CD4-positive, alpha-beta T cell treated with Interleukin-10 for 1 hour (primary cell): ENCODE data around the gene PRM3.

Experiments used
- DNase-seq: peaks from one replicate; pipeline ENCODE4 v3.0.0-alpha.2; 2020

Gene PRM3

DNA sequence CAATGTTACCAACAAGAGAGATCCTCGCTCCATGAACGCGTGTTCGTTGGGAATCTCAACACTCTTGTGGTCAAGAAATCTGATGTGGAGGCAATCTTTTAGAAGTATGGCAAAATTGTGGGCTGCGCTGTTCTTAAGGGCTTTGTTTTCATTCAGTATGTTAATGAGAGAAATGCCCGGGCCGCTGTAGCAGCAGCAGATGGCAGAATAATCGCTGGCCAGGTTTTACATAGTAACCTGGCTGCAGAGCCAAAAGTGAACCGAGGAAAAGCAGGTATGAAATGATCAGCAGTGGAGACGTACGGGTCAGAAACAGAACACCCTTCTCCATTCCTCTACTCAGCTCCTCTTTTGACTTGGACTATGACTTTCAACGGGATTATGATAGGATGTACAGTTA lies 30.8 kb downstream of the PRM3 start:
- DNase-seq: no peak

GRCh38 chr16:11241480-11242204 lies 31.8 kb downstream of the PRM3 start:
- DNase-seq: no peak

DNA sequence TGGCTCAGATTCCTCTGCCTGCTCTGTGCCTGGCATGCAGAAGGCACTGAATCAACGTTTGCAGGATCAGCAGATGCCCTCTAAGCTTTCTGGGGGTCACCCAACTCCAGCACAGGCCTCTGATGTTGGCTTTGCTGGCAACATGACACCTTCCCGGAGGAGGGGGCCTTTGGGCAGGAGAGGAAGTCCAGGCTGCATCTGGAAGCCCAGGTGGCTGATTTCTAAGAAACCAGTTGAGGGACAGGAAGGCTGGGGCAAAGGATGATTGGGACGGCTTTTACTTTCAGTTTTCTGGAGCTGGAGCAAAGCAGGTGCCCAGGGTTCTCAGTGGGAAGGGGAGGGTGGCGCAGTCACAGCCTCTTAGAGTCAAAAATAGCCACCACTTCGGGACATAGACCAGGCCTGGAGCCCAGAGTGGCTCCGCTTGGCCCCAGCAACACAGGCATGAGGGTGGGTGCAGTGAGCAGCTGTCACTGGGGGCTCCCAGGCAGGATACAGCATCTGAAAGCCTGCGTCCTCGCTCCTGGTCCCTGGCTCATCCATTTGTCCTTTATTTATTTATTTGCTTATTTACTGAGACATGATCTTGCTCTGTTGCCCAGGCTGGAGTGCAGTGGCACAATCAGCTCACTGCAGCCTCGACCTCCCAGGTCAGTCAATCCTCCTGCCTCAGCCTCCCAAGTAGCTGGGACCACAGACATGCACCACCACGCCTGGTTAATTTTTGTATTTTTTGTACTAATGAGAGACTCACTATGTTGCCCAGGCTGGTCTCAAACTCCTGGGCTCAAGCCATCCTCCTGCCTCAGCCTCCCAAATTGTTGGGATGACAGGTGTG lies 32.6 kb downstream of the PRM3 start:
- peak; percentile 29 for DNase-seq

DNA sequence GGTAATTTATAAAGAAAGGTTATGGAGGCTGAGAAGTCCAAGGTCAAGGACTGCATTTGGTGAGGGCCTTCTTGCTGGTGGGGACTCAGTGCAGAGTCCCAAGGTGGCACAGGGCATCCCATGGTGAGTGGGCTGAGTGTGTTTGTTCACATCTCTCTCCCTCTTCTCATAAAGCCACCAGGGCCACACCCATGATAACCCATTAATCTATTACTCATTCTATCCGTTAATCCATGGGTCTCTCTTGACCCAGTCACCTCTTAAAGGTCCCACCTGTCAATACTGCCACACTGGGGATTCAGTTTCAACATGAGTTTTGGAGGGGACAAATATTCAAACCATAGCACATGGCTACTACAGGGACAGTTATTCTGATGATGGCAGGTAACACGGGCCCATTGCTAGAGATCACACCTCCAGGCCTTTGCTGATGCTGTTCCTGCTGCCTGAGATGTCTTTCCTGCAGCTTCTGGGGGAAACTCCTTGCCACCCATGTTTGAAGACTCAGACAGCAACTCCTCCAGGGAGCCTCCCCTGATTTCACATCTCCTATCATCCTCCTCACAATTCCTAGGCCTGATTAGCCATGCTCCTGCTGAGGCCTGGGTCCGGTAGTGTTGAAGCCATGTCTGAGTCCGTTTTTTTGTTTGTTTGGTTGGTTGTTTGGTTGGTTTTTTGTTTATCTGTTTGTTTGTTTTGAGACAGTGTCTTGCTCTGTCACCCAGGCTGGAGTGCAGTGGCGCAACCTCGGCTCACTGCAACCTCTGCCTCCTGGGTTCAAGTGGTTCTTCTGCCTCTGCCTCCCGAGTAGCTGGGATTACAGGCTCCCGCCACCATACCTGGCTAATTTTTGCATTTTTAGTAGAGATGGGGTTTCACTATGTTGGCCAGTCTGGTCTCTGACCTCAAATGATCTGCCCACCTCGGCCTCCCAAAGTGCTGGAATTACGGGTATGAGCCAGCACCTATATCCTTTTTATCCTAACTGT lies 33.5 kb downstream of the PRM3 start:
- no peak for DNase-seq

GRCh38 chr16:11238272-11239202 lies 34.9 kb downstream of the PRM3 start:
- DNase-seq: no peak

GRCh38 chr16:11236461-11237254 lies 36.8 kb downstream of the PRM3 start:
- no peak for DNase-seq

- DNase-seq: no peak
These were observed 37.8 kb downstream of the PRM3 start for GRCh38 chr16:11235703-11235991.

DNA sequence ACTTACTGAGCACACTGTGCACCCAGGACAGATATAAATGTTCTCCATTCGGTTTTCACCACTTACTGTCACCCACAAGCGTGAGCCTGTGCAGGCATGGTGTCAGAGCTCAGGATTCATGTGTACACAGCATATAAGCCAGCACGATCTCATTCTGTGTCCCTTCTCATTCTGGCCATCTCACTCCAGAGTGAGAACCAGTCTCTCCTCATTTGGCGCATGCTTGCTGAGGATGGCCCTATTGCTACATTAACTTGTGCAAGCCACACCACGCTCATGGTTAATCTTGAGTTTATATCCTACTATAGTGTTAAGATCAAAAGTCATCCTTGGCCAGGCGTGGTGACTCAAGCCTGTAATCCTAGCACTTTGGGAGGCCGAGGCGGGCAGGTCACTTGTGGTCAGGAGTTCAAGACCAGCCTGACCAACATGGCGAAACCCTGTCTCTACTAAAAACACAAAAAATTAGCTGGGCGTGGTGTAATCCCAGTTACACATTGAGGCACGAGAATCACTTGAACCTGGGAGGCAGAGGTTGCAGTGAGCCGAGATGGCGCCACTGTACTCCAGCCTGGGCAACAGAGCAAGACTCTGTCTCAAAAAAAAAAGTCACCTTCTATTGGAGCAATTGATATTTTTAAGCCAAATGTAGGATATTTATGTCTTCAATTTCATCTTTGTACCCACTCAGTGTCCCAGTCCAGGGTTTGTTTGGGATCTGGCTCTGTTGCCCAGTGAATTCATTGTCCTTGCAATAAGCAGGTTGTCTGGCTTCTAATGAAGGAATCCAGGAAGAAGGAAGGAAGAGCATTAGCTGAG lies 38.3 kb downstream of the PRM3 start:
- no peak for DNase-seq

DNA sequence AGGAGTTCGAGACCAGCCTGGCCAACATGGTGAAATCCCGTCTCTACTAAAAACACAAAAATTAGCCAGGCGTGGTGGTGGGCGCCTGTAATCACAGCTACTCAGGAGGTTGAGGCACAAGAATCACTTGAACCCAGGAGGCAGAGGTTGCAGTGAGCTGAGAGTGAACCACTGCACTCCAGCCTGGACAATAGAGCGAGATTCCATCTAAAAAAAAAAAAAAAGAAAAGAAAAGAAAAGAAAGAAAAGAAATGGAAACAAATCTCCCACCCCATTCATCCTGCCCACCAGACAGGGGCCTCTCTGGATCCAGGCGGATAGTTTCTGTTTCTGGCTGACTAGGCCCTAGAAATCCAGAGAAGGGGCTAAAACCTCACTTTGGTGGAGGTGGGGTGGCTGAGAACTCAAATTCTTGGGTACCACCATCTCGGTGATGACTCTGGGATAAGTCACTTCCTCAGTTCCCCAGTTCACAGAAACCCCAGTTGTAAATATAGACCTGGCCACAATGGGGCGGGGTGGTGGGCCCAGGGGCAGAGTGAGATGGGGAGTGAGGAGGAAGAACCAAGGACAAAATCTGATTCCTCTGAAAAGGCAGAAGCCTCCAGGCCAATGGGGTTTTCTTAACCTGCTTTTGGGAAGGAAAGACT lies 39.6 kb downstream of the PRM3 start:
- peak; percentile 67 for DNase-seq

- DNase-seq: peak; percentile 93
These were observed 40.3 kb downstream of the PRM3 start for GRCh38 chr16:11232852-11233726.

DNA sequence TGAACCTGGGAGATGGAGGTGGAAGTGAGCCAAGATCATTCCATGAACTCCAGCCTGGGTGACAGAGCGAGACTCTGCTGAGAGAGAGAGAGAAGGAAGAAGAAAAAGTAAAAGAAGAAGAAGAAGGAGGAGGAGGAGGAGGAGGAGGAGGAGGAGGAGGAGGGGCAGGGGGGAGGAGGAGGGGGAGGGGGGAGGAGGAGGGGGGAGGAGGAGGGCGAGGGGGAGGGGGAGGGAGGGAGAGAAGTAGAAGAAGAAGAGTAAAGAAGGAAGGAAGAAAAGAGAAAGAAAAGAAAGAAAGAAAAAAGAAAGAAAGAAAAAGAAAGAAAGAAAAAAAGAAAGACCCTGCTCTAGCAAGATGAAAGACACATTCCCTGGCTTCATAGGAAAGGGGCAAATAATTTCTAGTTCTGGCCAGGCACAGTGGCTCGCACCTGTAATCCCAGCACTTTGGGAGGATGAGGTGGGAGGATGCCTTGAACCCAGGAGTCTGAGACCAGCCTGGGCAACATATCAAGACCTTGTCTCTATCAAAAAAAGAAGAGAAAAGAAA lies 41.1 kb downstream of the PRM3 start:
- DNase-seq: no peak

GRCh38 chr16:11231367-11231970 lies 42.0 kb downstream of the PRM3 start:
- DNase-seq: no peak

DNA sequence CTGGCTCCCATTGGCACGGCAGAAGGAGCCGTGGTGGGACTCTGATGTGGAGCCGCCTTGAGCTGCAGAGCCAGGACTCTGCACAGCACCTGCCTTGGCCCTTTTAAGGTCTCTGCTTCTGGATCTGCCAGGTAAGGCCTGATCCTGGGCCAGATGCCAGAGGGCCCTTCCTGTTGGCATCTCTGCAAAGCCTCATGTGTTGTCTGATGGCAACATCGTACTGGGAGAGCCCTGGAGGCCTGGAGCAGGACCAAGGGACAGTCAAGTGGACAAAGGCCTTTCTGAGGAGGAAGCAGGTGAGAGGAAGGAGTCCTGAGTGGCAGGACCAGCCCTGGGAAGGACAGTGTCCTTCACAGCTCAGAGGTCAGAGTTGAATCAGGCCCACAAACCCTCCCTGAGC lies 43.5 kb downstream of the PRM3 start:
- DNase-seq: no peak

- DNase-seq: no peak
These were observed 44.0 kb downstream of the PRM3 start for GRCh38 chr16:11229432-11229831.

DNA sequence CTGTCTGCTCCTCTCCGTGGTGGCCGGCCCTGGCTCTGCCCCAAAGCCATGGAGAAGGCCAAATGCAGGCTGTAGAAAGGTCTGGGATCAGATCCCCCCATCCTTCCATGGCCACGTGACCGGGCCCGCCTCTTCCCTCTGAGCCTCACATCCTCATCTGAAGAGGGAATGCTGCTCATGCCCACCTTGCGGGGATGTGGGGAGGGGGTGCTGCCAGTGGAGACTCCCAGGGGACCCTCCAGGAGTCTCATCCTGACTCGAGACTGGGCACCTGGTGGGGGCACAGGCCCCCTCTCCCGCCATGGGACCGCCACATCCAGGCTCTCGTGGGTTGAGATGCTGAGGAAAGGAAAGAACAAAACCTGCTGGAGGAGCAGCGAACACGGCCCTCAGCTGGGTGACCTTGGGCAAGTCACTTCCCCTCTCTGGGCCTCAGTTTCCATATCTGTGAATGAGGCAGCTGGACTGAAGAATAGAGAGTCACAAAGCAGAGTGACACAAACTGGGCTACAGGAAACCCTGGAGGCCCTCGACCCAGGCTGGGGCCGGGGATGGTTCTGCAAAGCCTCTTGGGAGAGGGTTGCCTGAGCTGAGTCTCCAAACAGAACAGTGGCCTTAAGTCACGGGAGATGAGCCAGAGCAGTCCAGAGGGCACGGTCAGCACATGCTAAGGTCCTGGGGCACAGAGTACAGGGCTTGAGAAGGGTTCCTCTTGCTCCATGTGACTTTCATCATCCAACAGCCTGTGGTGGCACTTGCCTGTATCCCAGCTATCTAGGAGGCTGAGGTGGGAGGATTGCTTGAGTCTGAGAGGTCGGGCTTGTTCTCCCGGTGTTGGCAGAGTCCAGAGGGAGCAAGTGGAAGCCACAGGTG lies 47.5 kb downstream of the PRM3 start:
- no peak for DNase-seq

DNA sequence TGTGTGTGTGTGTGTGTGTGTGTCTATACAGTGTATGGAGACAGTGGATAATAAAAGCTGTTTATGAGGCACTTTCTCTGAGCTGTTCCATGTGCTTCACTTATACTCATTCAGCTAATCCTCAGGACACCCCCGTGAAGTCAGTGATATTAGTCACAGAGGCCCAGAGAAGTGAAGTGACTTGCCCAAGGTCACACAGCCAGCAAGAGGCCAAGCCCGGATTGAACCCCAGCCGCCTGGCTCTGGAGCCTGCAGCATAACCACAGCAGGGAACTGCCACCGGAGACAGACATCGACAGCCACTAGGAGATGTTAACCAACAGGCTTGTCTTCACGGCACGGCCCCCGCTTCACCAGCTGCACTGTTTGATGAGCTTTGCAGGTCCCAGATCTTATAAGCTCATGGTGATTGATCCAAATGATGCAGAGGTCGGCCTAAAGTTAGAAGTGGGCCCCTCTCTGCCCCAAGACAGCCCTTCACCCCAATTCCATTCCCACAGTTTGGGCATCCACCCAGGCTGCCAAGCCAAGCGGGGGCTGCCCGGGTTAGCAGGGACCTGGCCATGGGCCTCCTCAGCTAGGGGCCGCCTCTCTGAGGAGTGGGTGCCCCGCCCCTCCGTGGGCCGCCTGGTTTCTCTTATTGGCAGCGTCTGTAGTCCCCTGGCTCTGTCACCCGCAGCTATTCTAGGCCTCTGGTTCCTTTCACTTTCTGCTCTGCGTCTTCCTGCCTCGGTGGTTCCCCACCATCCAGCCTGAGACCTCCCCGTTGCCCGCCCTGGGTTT lies 48.3 kb downstream of the PRM3 start:
- peak; percentile 89 for DNase-seq
